SK-N-SH treated with all-trans-retinoic acid at 6 μM for 48 hours (cell line): ENCODE data around the gene ERI3.

Experiments used
- ATAC-seq: fragments of 200-7000 bp; cut with Tn5 transposase; 3 replicates; pipeline ENCODE4 v1.9.1; 2020; ENCODE audit warnings: mild to moderate bottlenecking, moderate library complexity
- ARNTL ChIP-seq: fragments of 450-650 bp; formaldehyde crosslinking; IDR thresholded peaks from 2 replicates; pipeline ENCODE4 v1.5.0; 2020; ENCODE audit warnings: low read depth, mild to moderate bottlenecking, moderate library complexity, borderline replicate concordance
- BACH2 ChIP-seq: fragments of 250-450 bp; sonication (Bioruptor Pico); IDR thresholded peaks from 2 replicates; pipeline ENCODE4 v1.9.0; 2021; ENCODE audit warnings: mild to moderate bottlenecking, borderline replicate concordance
- CSDC2 ChIP-seq: fragments of 250-450 bp; sonication (Bioruptor Pico); IDR thresholded peaks from 2 replicates; pipeline ENCODE4 v1.5.0; 2020; ENCODE audit warnings: mild to moderate bottlenecking, moderate library complexity
- ESRRG ChIP-seq: fragments of 250-450 bp; sonication (Bioruptor Pico); IDR thresholded peaks from 2 replicates; pipeline ENCODE4 v1.6.1; 2021; ENCODE audit warnings: mild to moderate bottlenecking
- GLIS3 ChIP-seq: fragments of 250-450 bp; sonication (Bioruptor Pico); IDR thresholded peaks from 2 replicates; pipeline ENCODE4 v1.5.0; 2020; ENCODE audit warnings: mild to moderate bottlenecking, moderate library complexity
- OSR1 ChIP-seq: fragments of 250-450 bp; sonication (Bioruptor Pico); IDR thresholded peaks from 2 replicates; pipeline ENCODE4 v1.8.0; 2022; ENCODE audit warnings: moderate library complexity, mild to moderate bottlenecking, inconsistent platforms
- PPARA ChIP-seq: fragments of 250-450 bp; sonication (Bioruptor Pico); IDR thresholded peaks from 2 replicates; pipeline ENCODE4 v1.5.0; 2020; ENCODE audit warnings: mild to moderate bottlenecking, borderline replicate concordance
- RARB ChIP-seq: fragments of 250-450 bp; sonication (Bioruptor Pico); IDR thresholded peaks from 2 replicates; pipeline ENCODE4 v1.8.0; 2021; ENCODE audit warnings: mild to moderate bottlenecking, moderate library complexity
- SNAI2 ChIP-seq: fragments of 250-450 bp; sonication (Bioruptor Pico); IDR thresholded peaks from 2 replicates; pipeline ENCODE4 v1.5.0; 2020; ENCODE audit warnings: mild to moderate bottlenecking, moderate library complexity
- TCF4 ChIP-seq: fragments of 250-450 bp; sonication (Bioruptor Pico); IDR thresholded peaks from 2 replicates; pipeline ENCODE4 v1.8.0; 2021; ENCODE audit warnings: mild to moderate bottlenecking, moderate library complexity, borderline replicate concordance
- TOX ChIP-seq: fragments of 250-450 bp; sonication (Bioruptor Pico); IDR thresholded peaks from 2 replicates; pipeline ENCODE4 v1.8.0; 2021; ENCODE audit warnings: mild to moderate bottlenecking, moderate library complexity, borderline replicate concordance
- ZC3H10 ChIP-seq: fragments of 250-450 bp; sonication (Bioruptor Pico); IDR thresholded peaks from 2 replicates; pipeline ENCODE4 v1.5.1; 2021; ENCODE audit warnings: mild to moderate bottlenecking, moderate library complexity
- ZFP3 ChIP-seq: fragments of 250-450 bp; sonication (Bioruptor Pico); IDR thresholded peaks from 2 replicates; pipeline ENCODE4 v1.5.0; 2020; ENCODE audit warnings: mild to moderate bottlenecking, moderate library complexity
- ZFP30 ChIP-seq: fragments of 450-650 bp; formaldehyde crosslinking; IDR thresholded peaks from 2 replicates; pipeline ENCODE4 v1.5.0; 2022; ENCODE audit warnings: mild to moderate bottlenecking, moderate library complexity
- ZNF565 ChIP-seq: fragments of 450-650 bp; formaldehyde crosslinking; conservative IDR thresholded peaks from 2 replicates; pipeline ENCODE4 v1.5.0; 2020; ENCODE audit warnings: low read depth, mild to moderate bottlenecking, moderate library complexity
- ZNF70 ChIP-seq: fragments of 450-650 bp; formaldehyde crosslinking; IDR thresholded peaks from 2 replicates; pipeline ENCODE4 v1.5.0; 2020; ENCODE audit warnings: mild to moderate bottlenecking, moderate library complexity
- ZNF8 ChIP-seq: fragments of 450-650 bp; formaldehyde crosslinking; IDR thresholded peaks from 2 replicates; pipeline ENCODE4 v1.5.0; 2020; ENCODE audit warnings: mild to moderate bottlenecking, moderate library complexity
- TF ChIP-seq, protein P1 (sequence below): fragments of 250-450 bp; sonication (Bioruptor Pico); IDR thresholded peaks from 2 replicates; pipeline ENCODE4 v1.5.0; 2020; ENCODE audit warnings: mild to moderate bottlenecking, moderate library complexity
- TF ChIP-seq, protein P2 (sequence below): fragments of 250-450 bp; sonication (Bioruptor Pico); IDR thresholded peaks from 2 replicates; pipeline ENCODE4 v1.8.0; 2020; ENCODE audit warnings: mild to moderate bottlenecking, moderate library complexity, borderline replicate concordance
- TF ChIP-seq, protein P3 (sequence below): fragments of 250-450 bp; sonication (Bioruptor Pico); IDR thresholded peaks from 2 replicates; pipeline ENCODE4 v1.8.0; 2021; ENCODE audit warnings: low read depth, mild to moderate bottlenecking, moderate library complexity, borderline replicate concordance
- TF ChIP-seq, protein P4 (sequence below): fragments of 250-450 bp; sonication (Bioruptor Pico); IDR thresholded peaks from 2 replicates; pipeline ENCODE4 v1.5.1; 2020; ENCODE audit warnings: low read depth, mild to moderate bottlenecking, moderate library complexity

The ERI3 gene

DNA sequence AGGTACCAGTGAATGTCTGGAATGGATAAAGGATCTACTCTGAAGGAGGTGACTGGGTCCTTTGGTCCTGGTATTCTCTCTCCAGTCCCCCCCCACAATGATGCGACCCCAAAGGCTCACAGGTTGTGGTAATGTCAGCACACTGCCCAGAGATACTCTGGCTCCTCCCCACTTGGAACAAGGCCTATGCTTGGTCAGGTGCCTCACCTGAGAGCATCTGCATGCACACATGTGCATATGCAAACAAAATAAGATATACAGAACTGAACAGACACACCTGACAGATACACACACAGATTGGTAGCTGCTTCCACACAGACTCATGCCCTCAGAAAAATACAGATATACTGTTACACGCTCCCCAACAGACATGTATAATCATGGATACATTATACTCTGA, 108.3 kb downstream of the ERI3 start:
- TF ChIP-seq, protein P1, sequence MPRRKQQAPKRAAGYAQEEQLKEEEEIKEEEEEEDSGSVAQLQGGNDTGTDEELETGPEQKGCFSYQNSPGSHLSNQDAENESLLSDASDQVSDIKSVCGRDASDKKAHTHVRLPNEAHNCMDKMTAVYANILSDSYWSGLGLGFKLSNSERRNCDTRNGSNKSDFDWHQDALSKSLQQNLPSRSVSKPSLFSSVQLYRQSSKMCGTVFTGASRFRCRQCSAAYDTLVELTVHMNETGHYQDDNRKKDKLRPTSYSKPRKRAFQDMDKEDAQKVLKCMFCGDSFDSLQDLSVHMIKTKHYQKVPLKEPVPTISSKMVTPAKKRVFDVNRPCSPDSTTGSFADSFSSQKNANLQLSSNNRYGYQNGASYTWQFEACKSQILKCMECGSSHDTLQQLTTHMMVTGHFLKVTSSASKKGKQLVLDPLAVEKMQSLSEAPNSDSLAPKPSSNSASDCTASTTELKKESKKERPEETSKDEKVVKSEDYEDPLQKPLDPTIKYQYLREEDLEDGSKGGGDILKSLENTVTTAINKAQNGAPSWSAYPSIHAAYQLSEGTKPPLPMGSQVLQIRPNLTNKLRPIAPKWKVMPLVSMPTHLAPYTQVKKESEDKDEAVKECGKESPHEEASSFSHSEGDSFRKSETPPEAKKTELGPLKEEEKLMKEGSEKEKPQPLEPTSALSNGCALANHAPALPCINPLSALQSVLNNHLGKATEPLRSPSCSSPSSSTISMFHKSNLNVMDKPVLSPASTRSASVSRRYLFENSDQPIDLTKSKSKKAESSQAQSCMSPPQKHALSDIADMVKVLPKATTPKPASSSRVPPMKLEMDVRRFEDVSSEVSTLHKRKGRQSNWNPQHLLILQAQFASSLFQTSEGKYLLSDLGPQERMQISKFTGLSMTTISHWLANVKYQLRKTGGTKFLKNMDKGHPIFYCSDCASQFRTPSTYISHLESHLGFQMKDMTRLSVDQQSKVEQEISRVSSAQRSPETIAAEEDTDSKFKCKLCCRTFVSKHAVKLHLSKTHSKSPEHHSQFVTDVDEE, result no peak
- no peak for TF ChIP-seq RARB (CRISPR knock-in tag)
- no peak for TF ChIP-seq PPARA (CRISPR knock-in tag)
- no peak for TF ChIP-seq GLIS3 (CRISPR knock-in tag)
- no peak for TF ChIP-seq ZNF565 (CRISPR knock-in tag)
- no peak for TF ChIP-seq ESRRG (CRISPR knock-in tag)
- no peak for TF ChIP-seq CSDC2
- TF ChIP-seq SNAI2 (CRISPR knock-in tag), result no peak
- TF ChIP-seq OSR1, result no peak
- TF ChIP-seq ARNTL (CRISPR knock-in tag), result no peak
- TF ChIP-seq TCF4 (CRISPR knock-in tag), result no peak
- TF ChIP-seq, protein P2, sequence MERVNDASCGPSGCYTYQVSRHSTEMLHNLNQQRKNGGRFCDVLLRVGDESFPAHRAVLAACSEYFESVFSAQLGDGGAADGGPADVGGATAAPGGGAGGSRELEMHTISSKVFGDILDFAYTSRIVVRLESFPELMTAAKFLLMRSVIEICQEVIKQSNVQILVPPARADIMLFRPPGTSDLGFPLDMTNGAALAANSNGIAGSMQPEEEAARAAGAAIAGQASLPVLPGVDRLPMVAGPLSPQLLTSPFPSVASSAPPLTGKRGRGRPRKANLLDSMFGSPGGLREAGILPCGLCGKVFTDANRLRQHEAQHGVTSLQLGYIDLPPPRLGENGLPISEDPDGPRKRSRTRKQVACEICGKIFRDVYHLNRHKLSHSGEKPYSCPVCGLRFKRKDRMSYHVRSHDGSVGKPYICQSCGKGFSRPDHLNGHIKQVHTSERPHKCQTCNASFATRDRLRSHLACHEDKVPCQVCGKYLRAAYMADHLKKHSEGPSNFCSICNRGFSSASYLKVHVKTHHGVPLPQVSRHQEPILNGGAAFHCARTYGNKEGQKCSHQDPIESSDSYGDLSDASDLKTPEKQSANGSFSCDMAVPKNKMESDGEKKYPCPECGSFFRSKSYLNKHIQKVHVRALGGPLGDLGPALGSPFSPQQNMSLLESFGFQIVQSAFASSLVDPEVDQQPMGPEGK (CRISPR knock-in tag), result no peak
- no peak for TF ChIP-seq ZFP3 (CRISPR knock-in tag)
- no peak for TF ChIP-seq ZNF8 (CRISPR knock-in tag)
- TF ChIP-seq BACH2, result no peak
- TF ChIP-seq, protein P3, sequence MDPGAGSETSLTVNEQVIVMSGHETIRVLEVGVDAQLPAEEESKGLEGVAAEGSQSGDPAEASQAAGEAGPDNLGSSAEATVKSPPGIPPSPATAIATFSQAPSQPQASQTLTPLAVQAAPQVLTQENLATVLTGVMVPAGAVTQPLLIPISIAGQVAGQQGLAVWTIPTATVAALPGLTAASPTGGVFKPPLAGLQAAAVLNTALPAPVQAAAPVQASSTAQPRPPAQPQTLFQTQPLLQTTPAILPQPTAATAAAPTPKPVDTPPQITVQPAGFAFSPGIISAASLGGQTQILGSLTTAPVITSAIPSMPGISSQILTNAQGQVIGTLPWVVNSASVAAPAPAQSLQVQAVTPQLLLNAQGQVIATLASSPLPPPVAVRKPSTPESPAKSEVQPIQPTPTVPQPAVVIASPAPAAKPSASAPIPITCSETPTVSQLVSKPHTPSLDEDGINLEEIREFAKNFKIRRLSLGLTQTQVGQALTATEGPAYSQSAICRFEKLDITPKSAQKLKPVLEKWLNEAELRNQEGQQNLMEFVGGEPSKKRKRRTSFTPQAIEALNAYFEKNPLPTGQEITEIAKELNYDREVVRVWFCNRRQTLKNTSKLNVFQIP, result no peak
- TF ChIP-seq ZNF70, result no peak
- no peak for TF ChIP-seq TOX (CRISPR knock-in tag)
- TF ChIP-seq, protein P4, sequence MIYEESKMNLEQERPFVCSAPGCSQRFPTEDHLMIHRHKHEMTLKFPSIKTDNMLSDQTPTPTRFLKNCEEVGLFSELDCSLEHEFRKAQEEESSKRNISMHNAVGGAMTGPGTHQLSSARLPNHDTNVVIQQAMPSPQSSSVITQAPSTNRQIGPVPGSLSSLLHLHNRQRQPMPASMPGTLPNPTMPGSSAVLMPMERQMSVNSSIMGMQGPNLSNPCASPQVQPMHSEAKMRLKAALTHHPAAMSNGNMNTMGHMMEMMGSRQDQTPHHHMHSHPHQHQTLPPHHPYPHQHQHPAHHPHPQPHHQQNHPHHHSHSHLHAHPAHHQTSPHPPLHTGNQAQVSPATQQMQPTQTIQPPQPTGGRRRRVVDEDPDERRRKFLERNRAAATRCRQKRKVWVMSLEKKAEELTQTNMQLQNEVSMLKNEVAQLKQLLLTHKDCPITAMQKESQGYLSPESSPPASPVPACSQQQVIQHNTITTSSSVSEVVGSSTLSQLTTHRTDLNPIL (CRISPR knock-in tag), result no peak
- TF ChIP-seq ZC3H10 (CRISPR knock-in tag), result no peak
- TF ChIP-seq, all 23 proteins: peak for 0
- no peak for ATAC-seq

DNA sequence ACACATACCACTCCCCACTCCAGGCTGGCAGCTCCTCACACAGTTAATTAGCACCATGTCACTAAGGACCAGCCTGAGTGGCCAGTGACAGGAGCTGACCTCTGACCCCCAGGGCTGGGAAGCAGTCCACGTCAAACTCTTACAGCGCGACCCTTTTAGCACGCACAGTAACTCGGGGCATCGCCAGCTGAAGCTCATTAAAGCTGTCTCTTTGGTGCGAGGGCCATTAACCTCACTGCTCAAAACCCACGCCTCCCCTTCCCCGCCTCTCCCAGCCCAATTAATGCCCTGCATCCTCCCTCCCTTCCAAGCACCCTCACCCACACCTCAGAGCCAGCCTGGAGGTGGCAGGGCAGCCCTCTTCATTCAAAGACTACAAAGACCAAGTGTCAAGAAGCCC, 110.1 kb downstream of the ERI3 start:
- no peak for ATAC-seq
- no peak for TF ChIP-seq GLIS3 (CRISPR knock-in tag)
- TF ChIP-seq, protein P1, result no peak
- TF ChIP-seq, protein P4 (CRISPR knock-in tag), result no peak
- TF ChIP-seq ZFP30 (CRISPR knock-in tag), result no peak
- no peak for TF ChIP-seq CSDC2
